Upper lobe of left lung (tissue), 4 donors: ENCODE results near the gene PRKAG2.

Experiments used
- POLR2A ChIP-seq, 4 donors: fragments of 450-650 bp; IDR thresholded peaks; one replicate each; pipeline ENCODE4 v1.5.1; 2016 to 2017; ENCODE audit warnings: antibody characterized with exemption in 4 of 4, mild to moderate bottlenecking in 2 of 4
- TF ChIP-seq, protein P1 (sequence below), 6 experiments: fragments of 450-650 bp in 4 of 6; fragments of 200-600 bp in 2 of 6; sonication (generic) in 2 of 6; IDR thresholded peaks; one replicate each; pipeline ENCODE4 v1.5.1; 2016 to 2019; ENCODE audit warnings: antibody characterized with exemption in 6 of 6

DNA sequence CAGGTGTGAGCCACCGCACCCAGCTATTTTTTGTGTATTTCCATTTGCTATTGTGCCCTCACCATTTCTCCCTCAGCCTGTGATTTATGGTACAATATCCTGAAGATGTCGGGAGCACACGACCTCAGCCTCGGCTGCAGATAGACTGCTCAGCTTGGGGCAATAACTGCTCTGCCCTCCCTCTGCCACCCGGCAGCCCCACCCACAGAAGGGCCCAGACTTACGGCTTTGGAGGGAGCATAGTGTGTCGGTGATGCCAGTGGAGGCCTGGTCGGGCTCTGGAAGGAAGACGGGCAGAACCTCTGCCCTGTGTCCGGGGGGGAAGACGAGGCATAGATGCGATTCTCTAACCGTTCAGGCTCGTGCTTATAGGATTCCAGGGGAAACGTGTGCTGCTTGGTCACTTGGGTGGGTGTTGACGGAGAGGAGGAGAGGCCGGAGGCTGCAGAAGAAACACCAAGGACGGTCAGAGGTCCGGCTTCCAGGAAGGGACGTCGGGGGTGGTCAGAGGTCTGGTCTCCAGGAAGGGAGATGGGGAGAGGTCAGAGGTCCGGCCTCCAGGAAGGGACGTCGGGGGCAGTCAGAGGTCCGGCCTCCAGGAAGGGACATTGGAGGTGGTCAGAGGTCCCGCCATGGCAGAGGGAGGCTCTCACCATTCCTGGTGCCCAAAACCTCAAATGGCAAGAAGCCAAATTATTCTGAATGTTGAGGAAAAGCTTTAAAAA, 201.6 kb downstream of the PRKAG2 start:
- TF ChIP-seq, protein P1, sequence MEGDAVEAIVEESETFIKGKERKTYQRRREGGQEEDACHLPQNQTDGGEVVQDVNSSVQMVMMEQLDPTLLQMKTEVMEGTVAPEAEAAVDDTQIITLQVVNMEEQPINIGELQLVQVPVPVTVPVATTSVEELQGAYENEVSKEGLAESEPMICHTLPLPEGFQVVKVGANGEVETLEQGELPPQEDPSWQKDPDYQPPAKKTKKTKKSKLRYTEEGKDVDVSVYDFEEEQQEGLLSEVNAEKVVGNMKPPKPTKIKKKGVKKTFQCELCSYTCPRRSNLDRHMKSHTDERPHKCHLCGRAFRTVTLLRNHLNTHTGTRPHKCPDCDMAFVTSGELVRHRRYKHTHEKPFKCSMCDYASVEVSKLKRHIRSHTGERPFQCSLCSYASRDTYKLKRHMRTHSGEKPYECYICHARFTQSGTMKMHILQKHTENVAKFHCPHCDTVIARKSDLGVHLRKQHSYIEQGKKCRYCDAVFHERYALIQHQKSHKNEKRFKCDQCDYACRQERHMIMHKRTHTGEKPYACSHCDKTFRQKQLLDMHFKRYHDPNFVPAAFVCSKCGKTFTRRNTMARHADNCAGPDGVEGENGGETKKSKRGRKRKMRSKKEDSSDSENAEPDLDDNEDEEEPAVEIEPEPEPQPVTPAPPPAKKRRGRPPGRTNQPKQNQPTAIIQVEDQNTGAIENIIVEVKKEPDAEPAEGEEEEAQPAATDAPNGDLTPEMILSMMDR (IDR thresholded peaks at IDR 0.05): no peak
- TF ChIP-seq POLR2A (IDR thresholded peaks at IDR 0.05): no peak
